Cardiac septum (tissue), 1 donor: ENCODE data around the gene EFCAB5. TPM values are rescaled to one million over a fixed set of nuclear protein-coding genes. Genes with fewer than 3 reads are reported as not detected.
"Not testable (repeated sequence)": the region's sequence is repeated elsewhere in the genome, so short reads cannot be mapped to it uniquely, and the experiment has no call there.

Experiments
- DNase-seq: peaks from one replicate; pipeline ENCODE4 v3.0.0-alpha.2; 2020; ENCODE audit warnings: low spot score
- intact Hi-C: fragments of 100-400 bp; cut with DNase I; formaldehyde crosslinking; loops from one replicate; pipeline ENCODE4 v1.14.0; 2022
- total RNA-seq: library from RNA; stranded (reverse); fragmentation: NEBNext Ultra II Directional; extraction: Animal tissue kit (Norgen Biotek cat#: 25700); gene quantifications from one replicate; pipeline ENCODE4 v1.2.1, GENCODE V29; 2021
- donor health status: DM: no; HTN: no; CAD: no.

The EFCAB5 gene
- total RNA-seq, 1 donor from 2014 or later: not detected

DNA sequence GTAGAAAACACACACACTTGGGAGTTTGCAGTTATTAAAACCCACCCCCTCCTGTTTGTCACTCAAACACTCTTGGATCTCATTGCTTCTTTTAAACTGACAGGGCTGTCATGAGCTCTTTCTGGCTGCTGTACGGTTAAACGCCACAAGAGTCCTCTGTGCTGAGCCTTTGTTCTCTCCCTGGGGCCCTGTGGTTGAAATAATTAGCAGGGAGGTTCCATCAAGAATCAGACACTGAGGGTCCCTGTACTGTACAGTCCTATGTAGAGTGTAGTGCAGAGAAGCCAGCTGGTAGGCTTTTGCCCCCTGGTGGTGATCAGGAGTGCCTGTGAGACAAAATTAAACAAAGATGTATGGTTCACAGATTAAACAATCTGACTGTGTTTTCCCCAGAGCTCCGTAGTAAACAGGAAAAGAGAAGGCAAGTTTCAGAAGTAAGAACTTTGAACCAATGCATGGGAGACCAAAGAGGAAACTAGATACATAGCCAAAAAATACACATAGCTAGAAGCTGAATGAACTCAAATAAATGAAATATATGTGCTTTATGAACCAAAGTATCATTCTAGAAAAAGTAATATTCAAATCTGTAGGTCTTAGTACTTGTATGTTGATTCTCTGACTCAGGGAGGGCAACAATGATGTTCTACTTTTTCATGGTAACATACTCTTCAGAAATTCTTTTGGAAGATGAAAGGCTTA lies 10.1 kb upstream of the EFCAB5 start:
- DNase-seq: no peak
- intact Hi-C loops: loop anchor here (1.0 to 10.0 kb wide), 4 partner anchors 123 to 349 kb away; no protein-coding TSS in a partner anchor

GRCh38 chr17:29933379-29933778 lies 8.1 kb upstream of the EFCAB5 start:
- no peak for DNase-seq
- intact Hi-C loops: loop anchor here (5.0 to 10.0 kb wide), 3 partner anchors 296 to 351 kb away; no protein-coding TSS in a partner anchor

GRCh38 chr17:29935909-29936308 lies 5.5 kb upstream of the EFCAB5 start:
- DNase-seq: not testable (repeated sequence)
- intact Hi-C loops: loop anchor here (10.0 kb wide), 1 partner anchor 321 kb away; no protein-coding TSS in a partner anchor

GRCh38 chr17:29936724-29937123 lies 4.7 kb upstream of the EFCAB5 start:
- no peak for DNase-seq
- intact Hi-C loops: loop anchor here (10.0 kb wide), 1 partner anchor 322 kb away; no protein-coding TSS in a partner anchor

DNA sequence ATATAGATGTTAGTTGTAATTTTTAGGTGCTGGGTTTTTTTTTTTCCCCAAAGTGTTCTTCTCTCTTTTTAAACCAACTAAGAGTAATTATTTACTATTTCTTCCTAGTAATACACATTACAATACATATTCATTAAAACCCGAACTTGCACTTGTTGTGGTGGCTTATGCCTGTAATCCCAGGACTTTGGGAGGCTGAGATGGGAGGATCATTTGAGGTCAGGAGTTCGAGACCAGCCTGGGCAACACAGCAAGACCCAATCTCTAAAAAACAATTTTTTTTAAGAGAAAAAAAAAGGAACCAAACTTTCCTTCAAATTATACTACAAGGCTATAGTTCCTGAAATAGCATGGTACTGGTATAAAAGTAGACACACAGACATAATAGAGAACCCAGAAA lies 3.8 kb downstream of the EFCAB5 start:
- intact Hi-C loops: no loop called here
- no peak for DNase-seq

- no peak for DNase-seq
- intact Hi-C loops: no loop called here
Measured at GRCh38 chr17:29948448-29949215, 7.2 kb downstream of the EFCAB5 start.

- intact Hi-C loops: no loop called here
- no peak for DNase-seq
Measured at GRCh38 chr17:29949696-29950095, 8.3 kb downstream of the EFCAB5 start.

- DNase-seq: no peak
- intact Hi-C loops: no loop called here
Measured at GRCh38 chr17:29954405-29954804, 13.0 kb downstream of the EFCAB5 start.

- intact Hi-C loops: no loop called here
- no peak for DNase-seq
Measured at GRCh38 chr17:29956225-29956624, 14.8 kb downstream of the EFCAB5 start.

GRCh38 chr17:29957488-29957887 lies 16.1 kb downstream of the EFCAB5 start:
- DNase-seq, intact Hi-C loops: not testable (repeated sequence)

- no peak for DNase-seq
- intact Hi-C loops: no loop called here
Measured at GRCh38 chr17:29958947-29959657, 17.7 kb downstream of the EFCAB5 start.

DNA sequence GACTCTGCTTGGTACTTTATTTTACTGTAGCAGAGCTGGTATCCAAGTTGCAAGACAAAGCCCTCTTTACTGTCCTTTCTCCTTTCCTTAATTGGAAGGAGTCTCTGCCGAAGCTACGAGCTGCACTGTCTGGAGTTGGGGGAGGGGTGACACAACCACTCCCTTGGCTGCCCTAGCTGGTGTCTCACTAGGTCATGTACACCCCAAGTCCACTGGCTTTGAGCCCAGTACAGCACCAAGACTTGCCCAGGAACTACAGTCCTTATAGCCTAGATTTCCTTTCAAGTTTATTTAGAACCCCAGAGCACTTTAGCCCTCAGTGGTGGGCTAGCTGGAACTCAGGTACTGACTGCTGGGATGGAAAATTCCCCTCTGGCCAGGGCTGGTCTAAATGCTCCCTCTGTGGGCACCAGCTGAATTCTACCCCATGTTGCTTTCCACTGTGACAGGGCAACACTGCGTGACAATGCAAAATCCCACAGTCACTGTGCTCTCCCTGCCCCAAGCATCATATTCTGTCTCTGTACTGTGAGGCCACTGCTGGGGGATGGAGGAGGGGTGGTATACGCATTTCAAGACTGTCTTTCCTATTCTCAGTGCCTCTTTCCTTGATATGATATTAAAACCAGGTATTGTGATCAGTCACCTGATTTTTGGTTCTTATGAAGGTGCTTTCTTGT lies 18.4 kb downstream of the EFCAB5 start:
- no peak for DNase-seq
- intact Hi-C loops: no loop called here

DNA sequence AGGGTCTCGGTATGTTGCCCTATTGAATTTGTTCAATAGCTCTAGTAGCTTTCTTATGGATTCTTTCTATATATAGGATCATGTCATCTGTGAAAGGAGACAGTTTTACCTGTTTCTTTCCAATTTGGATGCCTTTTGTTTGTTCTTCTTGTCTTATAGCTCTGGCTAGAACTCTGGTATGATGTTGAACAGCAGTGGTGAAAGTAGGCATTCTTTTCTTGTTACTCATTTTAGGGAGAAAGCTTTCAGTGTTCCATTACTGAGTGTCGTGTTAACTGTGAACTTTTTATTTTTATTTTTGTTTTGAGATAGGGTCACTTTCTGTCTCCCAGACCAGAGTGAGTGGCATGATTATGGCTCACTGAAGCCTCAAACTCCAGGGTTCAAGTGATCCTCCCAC lies 21.2 kb downstream of the EFCAB5 start:
- intact Hi-C loops: no loop called here
- DNase-seq: no peak

GRCh38 chr17:29968271-29968670 lies 26.8 kb downstream of the EFCAB5 start:
- intact Hi-C loops: no loop called here
- no peak for DNase-seq

DNA sequence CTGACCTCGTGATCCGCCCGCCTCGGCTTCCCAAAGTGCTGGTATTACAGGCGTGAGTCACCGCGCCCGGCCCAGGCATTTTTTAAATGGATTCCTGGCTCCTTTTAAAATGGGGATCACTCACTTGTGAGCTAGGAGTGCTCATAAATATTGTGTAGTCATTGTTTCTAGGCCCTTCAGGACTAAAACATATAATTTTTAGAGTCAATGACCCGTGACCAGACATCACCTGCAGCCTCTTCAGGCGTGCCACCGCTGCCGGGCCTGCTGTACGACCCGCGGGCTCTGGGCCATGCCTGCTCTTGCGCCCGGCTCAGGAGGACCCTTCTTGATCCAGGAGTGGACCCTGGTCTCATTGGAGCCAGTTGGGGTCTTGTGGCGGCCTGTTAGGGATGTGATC lies 30.8 kb downstream of the EFCAB5 start:
- intact Hi-C loops: no loop called here
- DNase-seq: no peak

GRCh38 chr17:29973005-29973404 lies 31.6 kb downstream of the EFCAB5 start:
- DNase-seq: no peak
- intact Hi-C loops: no loop called here

GRCh38 chr17:29977836-29978235 lies 36.4 kb downstream of the EFCAB5 start:
- no peak for DNase-seq
- intact Hi-C loops: no loop called here

- DNase-seq: no peak
- intact Hi-C loops: no loop called here
Measured at GRCh38 chr17:29980261-29980660, 38.8 kb downstream of the EFCAB5 start.

DNA sequence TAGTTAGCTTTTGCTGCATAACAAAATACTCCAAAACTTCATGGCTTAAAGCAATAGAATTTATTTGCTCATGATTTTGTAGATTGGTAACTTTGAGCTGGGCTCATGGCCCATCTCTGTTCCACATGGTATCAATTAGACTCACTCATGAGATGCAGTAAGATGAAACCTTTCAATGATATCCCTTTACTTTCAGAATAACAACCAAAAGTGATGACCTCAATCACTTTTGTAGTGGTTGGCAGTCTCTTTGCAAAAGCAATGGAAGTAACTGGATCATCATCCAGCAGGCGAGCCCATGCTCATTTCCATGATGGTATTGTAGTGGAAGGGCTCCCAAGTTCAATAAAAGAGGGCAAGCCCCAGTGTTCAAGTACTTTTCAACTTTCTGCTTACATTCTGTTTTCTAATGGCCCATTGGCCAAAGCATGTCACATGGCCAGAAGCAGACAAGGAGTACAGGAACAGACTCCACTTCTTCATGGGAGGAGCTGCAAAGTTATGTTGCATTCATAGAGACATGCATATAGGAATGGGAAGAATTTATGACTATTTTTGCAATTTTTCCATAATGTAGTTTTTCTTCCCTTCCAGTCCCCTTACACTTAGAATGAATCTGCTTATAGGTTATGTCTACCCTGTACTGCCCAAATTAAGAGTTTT lies 41.7 kb downstream of the EFCAB5 start:
- intact Hi-C loops: no loop called here
- DNase-seq: no peak
